HG03103 (cell line): ENCODE data around the gene ZNF774.
"Not testable (repeated sequence)": the region's sequence is repeated elsewhere in the genome, so short reads cannot be mapped to it uniquely, and the experiment has no call there.

Experiments used
- ATAC-seq: cut with Tn5 transposase; IDR thresholded peaks from one replicate; pipeline ENCODE4 v1.9.1; 2021; ENCODE audit warnings: low read depth; ENCODE audit not compliant: unreplicated experiment

Gene ZNF774

GRCh38 chr15:90352107-90352893 lies at the start of gene ZNF774:
Gene ZNF774 (plus strand): TSS chr15:90352284. CDS start chr15:90354661, 2,377 bp downstream.
- ATAC-seq = peak; percentile 99

GRCh38 chr15:90305355-90305754 lies 46.7 kb upstream of the ZNF774 start:
- not testable (repeated sequence) for ATAC-seq

GRCh38 chr15:90305932-90306331 lies 46.2 kb upstream of the ZNF774 start:
- no peak for ATAC-seq

GRCh38 chr15:90306560-90306959 lies 45.5 kb upstream of the ZNF774 start:
- peak; percentile 81 for ATAC-seq

- no peak for ATAC-seq
These were observed 44.4 kb upstream of the ZNF774 start for GRCh38 chr15:90307661-90308060.

GRCh38 chr15:90309020-90309419 lies 43.1 kb upstream of the ZNF774 start:
- no peak for ATAC-seq

GRCh38 chr15:90315278-90315982 lies 36.7 kb upstream of the ZNF774 start:
- ATAC-seq = no peak

- ATAC-seq = no peak
These were observed 35.9 kb upstream of the ZNF774 start for GRCh38 chr15:90316139-90316538.

- ATAC-seq = no peak
These were observed 33.5 kb upstream of the ZNF774 start for GRCh38 chr15:90318591-90318990.

GRCh38 chr15:90320062-90320884 lies 31.8 kb upstream of the ZNF774 start:
- peak; percentile 83 for ATAC-seq

GRCh38 chr15:90320885-90321278 lies 31.2 kb upstream of the ZNF774 start:
- ATAC-seq = no peak

- no peak for ATAC-seq
These were observed 29.5 kb upstream of the ZNF774 start for GRCh38 chr15:90322538-90322937.

- ATAC-seq = no peak
These were observed 26.4 kb upstream of the ZNF774 start for GRCh38 chr15:90325726-90326125.

- ATAC-seq = no peak
These were observed 25.6 kb upstream of the ZNF774 start for GRCh38 chr15:90326441-90326840.

GRCh38 chr15:90327311-90327710 lies 24.8 kb upstream of the ZNF774 start:
- ATAC-seq = no peak

- ATAC-seq = no peak
These were observed 17.8 kb upstream of the ZNF774 start for GRCh38 chr15:90334304-90334731.

GRCh38 chr15:90336705-90337141 lies 15.4 kb upstream of the ZNF774 start:
- no peak for ATAC-seq

GRCh38 chr15:90337256-90337655 lies 14.8 kb upstream of the ZNF774 start:
- ATAC-seq = no peak

GRCh38 chr15:90338532-90338931 lies 13.6 kb upstream of the ZNF774 start:
- ATAC-seq = no peak

- no peak for ATAC-seq
These were observed 11.7 kb upstream of the ZNF774 start for GRCh38 chr15:90340345-90340744.

- ATAC-seq = no peak
These were observed 8.7 kb upstream of the ZNF774 start for GRCh38 chr15:90343302-90343790.
